HepG2 (cell line): ENCODE data around the gene TEX35. TPM values are rescaled to one million over a fixed set of nuclear protein-coding genes. Genes with fewer than 3 reads are reported as not detected.

Experiments
- ATAC-seq: fragments of 200-7000 bp; cut with Tn5 transposase; 3 replicates; pipeline ENCODE4 v1.9.1; 2020; ENCODE audit warnings: mild to moderate bottlenecking, moderate library complexity
- BruUV-seq: library from RNA; stranded (reverse); fragments of 400-500 nt; replicated peaks from 2 replicates; lab custom pipeline; 2021; lab: Mats Ljungman, UMichigan
- CTCF ChIA-PET: fragments of 300-600 bp; formaldehyde crosslinking; extraction: SDS; loops from one replicate; lab custom pipeline; 2021; ENCODE audit warnings: low total read pairs, inconsistent platforms, low intra/inter-chr PET ratio; lab: Yijun Ruan, JAX
- POLR2A ChIA-PET: fragments of 350-600 bp; sonication (Branson Sonifier 250); formaldehyde crosslinking; loops from one replicate; lab custom pipeline; 2020; ENCODE audit warnings: antibody characterized with exemption, inconsistent platforms; lab: Yijun Ruan, JAX
- DNase-seq: peaks from one replicate; pipeline ENCODE4 v3.0.0-alpha.2; 2015; ENCODE audit warnings: low spot score
- FAIRE-seq: peaks from 3 replicates; lab custom pipeline; 2011; peaks lifted over from hg19 to GRCh38; lab: Jason Lieb, UNC
- H2AFZ ChIP-seq: one replicate; pipeline ENCODE4 v1.6.1; 2011; ENCODE audit warnings: low read length, inconsistent platforms
- H3K27ac ChIP-seq: fragments of 300-600 bp; 3 replicates; pipeline ENCODE4 v1.8.0; 2011; ENCODE audit warnings: mixed run types, mild to moderate bottlenecking, mixed read lengths, low read length, inconsistent platforms; ENCODE audit not compliant: insufficient read depth; ENCODE audit errors: extremely low read length
- H3K27me3 ChIP-seq, 2 experiments: fragments of 200-600 bp in 1 of 2; 2 replicates in 1 of 2; 3 replicates in 1 of 2; pipeline versions ENCODE4 v1.6.0 to v1.8.0; 2011; ENCODE audit warnings: low read length in 2 of 2, mild to moderate bottlenecking in 2 of 2, moderate library complexity in 2 of 2, inconsistent platforms in 1 of 2; ENCODE audit not compliant: insufficient read depth in 2 of 2, control insufficient read depth in 1 of 2
- H3K36me3 ChIP-seq, 2 experiments: fragments of 200-600 bp in 1 of 2; replicated peaks in 1 of 2; 2 replicates in 1 of 2; 3 replicates in 1 of 2; pipeline versions ENCODE4 v1.5.1 to v1.8.0; 2011; ENCODE audit warnings: low read length in 2 of 2, inconsistent platforms in 1 of 2; ENCODE audit not compliant: insufficient read depth in 2 of 2, control insufficient read depth in 1 of 2
- H3K4me1 ChIP-seq: 2 replicates; pipeline ENCODE4 v1.5.1; 2012; ENCODE audit warnings: low read length, inconsistent platforms; ENCODE audit not compliant: insufficient read depth
- H3K4me2 ChIP-seq: 2 replicates; pipeline ENCODE4 v1.6.0; 2011; ENCODE audit warnings: low read depth, low read length, inconsistent platforms
- H3K4me3 ChIP-seq, 3 experiments: fragments of 200-600 bp in 1 of 3; sonication (generic), shearing (Covaris generic) in 1 of 3; replicated peaks in 1 of 3; 2 replicates each; pipeline ENCODE4 v1.5.1; 2011 to 2016; ENCODE audit warnings: low read length in 3 of 3, inconsistent platforms in 2 of 3, low read depth in 2 of 3, mild to moderate bottlenecking in 2 of 3, control low read depth in 1 of 3, mixed read lengths in 1 of 3; ENCODE audit not compliant: insufficient read depth in 1 of 3
- H3K79me2 ChIP-seq: one replicate; pipeline ENCODE4 v1.6.1; 2011; ENCODE audit warnings: low read length, inconsistent platforms; ENCODE audit not compliant: insufficient read depth
- H3K9ac ChIP-seq: 2 replicates; pipeline ENCODE4 v1.6.0; 2011; ENCODE audit warnings: mild to moderate bottlenecking, low read depth, low read length, inconsistent platforms; ENCODE audit not compliant: insufficient read depth
- H3K9me3 ChIP-seq: 2 replicates; pipeline ENCODE4 v1.5.1; 2012; ENCODE audit warnings: mild to moderate bottlenecking, low read length
- H4K20me1 ChIP-seq: 2 replicates; pipeline ENCODE4 v1.6.0; 2011; ENCODE audit warnings: inconsistent platforms, mild to moderate bottlenecking, low read length, moderate library complexity; ENCODE audit not compliant: insufficient read depth
- CBFB ChIP-seq: sonication (generic); formaldehyde crosslinking; IDR thresholded peaks from 2 replicates; pipeline ENCODE4 v1.4.0; 2020; ENCODE audit warnings: missing genetic modification reagents
- FOXM1 ChIP-seq: sonication (generic); formaldehyde crosslinking; IDR thresholded peaks from 2 replicates; pipeline ENCODE4 v1.5.0; 2020; ENCODE audit warnings: missing genetic modification reagents
- GTF2F1 ChIP-seq: fragments of 150-350 bp; IDR thresholded peaks from 2 replicates; pipeline ENCODE4 v1.6.1; 2014; ENCODE audit warnings: low read length
- NKX3-1 ChIP-seq: sonication (generic); formaldehyde crosslinking; IDR thresholded peaks from 2 replicates; pipeline ENCODE4 v1.5.0; 2020; ENCODE audit warnings: missing genetic modification reagents
- POLR2G ChIP-seq: fragments of 200-400 bp; formaldehyde crosslinking; IDR thresholded peaks from 2 replicates; pipeline ENCODE4 v1.6.1; 2018; ENCODE audit warnings: mild to moderate bottlenecking, low read depth, low read length, moderate library complexity
- ZC3H13 ChIP-seq: sonication (generic); formaldehyde crosslinking; IDR thresholded peaks from 2 replicates; pipeline ENCODE4 v1.8.1; 2023; ENCODE audit warnings: mild to moderate bottlenecking, missing genetic modification reagents, moderate library complexity
- ZNF253 ChIP-seq: sonication (generic); formaldehyde crosslinking; IDR thresholded peaks from 2 replicates; pipeline ENCODE4 v1.8.0; 2022; ENCODE audit warnings: mild to moderate bottlenecking, missing genetic modification reagents, borderline replicate concordance
- ZNF354B ChIP-seq: sonication (generic); formaldehyde crosslinking; IDR thresholded peaks from 2 replicates; pipeline ENCODE4 v1.8.0; 2022; ENCODE audit warnings: mild to moderate bottlenecking, missing genetic modification reagents
- ZNF652 ChIP-seq: IDR thresholded peaks from 2 replicates; pipeline ENCODE4 v1.6.1; 2016; ENCODE audit warnings: low read depth, borderline replicate concordance
- WGBS: methylation state at CpG from one replicate; pipeline ENCODE4 v1.1.6; 2017; ENCODE audit warnings: low lambda C conversion rate; 5-methylcytosine and 5-hydroxymethylcytosine counted together
- in situ Hi-C: cut with HindIII; loops from 2 replicates; pipeline ENCODE4 v1.10.0; 2017; ENCODE audit warnings: low pct_unique_long_range_greater_than_20kb; ENCODE audit not compliant: extremely low pct_ligation_motif_present
- intact Hi-C: fragments of 100-400 bp; cut with micrococcal nuclease; formaldehyde crosslinking; loops from one replicate; pipeline ENCODE4 v1.10.0; 2022; ENCODE audit not compliant: unreplicated experiment
- polyA plus RNA-seq, 8 experiments: library from polyadenylated mRNA; depleted of rRNA in 3 of 8; stranded (reverse) in 7 of 8; unstranded in 1 of 8; fragments of >200 nt; fragmentation: Illumina TruSeq in 4 of 8; extraction: Trizol in 4 of 8; gene quantifications; 2 replicates each; pipeline versions ENCODE4 v1.2.1 to v1.2.3, GENCODE V29; 2011 to 2016; ENCODE audit warnings: low read depth in 4 of 8, missing spikeins in 1 of 8, mixed read lengths in 1 of 8; ENCODE audit not compliant: insufficient read depth in 1 of 8
- total RNA-seq, 5 experiments: library from RNA; depleted of rRNA; stranded (reverse); fragments of >200 nt; fragmentation: Illumina TruSeq; extraction: Trizol; gene quantifications; 2 replicates each; pipeline ENCODE4 v1.2.3, GENCODE V29; 2016; ENCODE audit warnings: low read depth in 1 of 5
- TF ChIP-seq, protein P1 (sequence below): sonication (generic); formaldehyde crosslinking; IDR thresholded peaks from 2 replicates; pipeline ENCODE4 v1.8.0; 2022; ENCODE audit warnings: missing genetic modification reagents, mild to moderate bottlenecking, borderline replicate concordance
- TF ChIP-seq, protein P2 (sequence below): sonication (generic); formaldehyde crosslinking; IDR thresholded peaks from 2 replicates; pipeline ENCODE4 v1.4.0; 2020; ENCODE audit warnings: mild to moderate bottlenecking, missing genetic modification reagents
- TF ChIP-seq, protein P3 (sequence below): sonication (generic); formaldehyde crosslinking; IDR thresholded peaks from 2 replicates; pipeline ENCODE4 v1.5.0; 2020; ENCODE audit warnings: missing genetic modification reagents, mild to moderate bottlenecking, borderline replicate concordance
- TF ChIP-seq, protein P4 (sequence below): sonication (generic); formaldehyde crosslinking; IDR thresholded peaks from 2 replicates; pipeline ENCODE4 v1.8.1; 2023; ENCODE audit warnings: mild to moderate bottlenecking, inconsistent platforms, moderate library complexity, missing genetic modification reagents, borderline replicate concordance
- TF ChIP-seq, protein P5 (sequence below): sonication (generic); formaldehyde crosslinking; IDR thresholded peaks from 2 replicates; pipeline ENCODE4 v1.4.0; 2020; ENCODE audit warnings: missing genetic modification reagents
- TF ChIP-seq, protein P6 (sequence below): sonication (generic); formaldehyde crosslinking; IDR thresholded peaks from 2 replicates; pipeline ENCODE4 v1.4.0; 2020; ENCODE audit warnings: missing genetic modification reagents, mild to moderate bottlenecking, borderline replicate concordance

The TEX35 gene
- total and polyA plus RNA-seq, 2 of the 13 experiments (the other 11 are each of a cell fraction or from before 2014, with no cell fraction given), result not detected

DNA sequence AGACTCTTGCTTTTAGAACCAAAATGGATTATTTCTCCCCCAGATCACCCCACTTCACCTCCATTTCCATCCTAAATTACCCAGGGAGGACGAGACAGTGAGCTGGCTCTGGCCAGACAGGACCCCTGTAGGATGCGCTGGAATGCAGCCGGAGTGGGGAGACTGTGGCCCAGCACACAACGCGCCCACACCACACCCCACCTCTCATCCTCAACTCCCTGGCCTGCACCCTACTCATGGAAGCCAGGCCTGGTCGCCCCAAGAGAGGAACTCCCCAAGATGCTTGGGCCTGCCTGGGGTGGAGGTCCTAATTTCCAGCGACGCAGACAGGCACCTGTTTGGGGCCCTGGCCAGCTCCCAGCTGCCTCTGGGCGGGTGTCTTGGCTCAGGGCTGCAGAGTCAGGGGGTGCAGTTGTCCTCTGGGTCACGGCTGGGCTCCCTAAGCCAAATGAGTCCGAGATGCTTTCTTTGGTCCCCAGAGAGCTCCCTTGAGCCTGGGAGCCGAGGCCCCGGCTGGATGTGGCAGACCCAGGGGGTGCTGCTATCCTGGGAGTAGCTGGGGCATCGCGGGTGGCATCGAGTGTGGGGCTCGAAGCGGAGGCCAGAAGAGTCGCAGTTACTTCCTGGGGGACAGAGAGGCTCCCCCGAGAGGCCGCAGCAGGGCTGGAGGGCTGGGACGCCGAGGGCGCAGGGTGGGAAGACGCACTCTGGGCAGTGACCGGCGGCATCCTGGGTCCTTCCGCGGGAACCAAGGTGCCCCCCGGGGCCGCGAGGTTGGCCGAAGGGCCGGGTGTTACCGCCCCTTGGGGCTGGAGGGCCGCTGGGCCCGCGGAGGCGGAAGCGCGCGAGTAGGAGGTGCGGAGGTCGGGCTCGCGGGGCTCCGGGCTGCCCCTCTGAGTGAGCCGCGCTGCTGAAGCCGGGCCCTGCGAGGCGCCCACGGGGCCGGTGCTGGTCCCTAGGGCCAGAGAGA is 26.5 kb upstream of the TEX35 start:
- intact Hi-C loops (no loop called here), in situ Hi-C loops (no loop called here)
- ATAC-seq, result peak; percentile 15
- Histone ChIP-seq H3K9ac (no peak overlapping the region), H2AFZ (no peak overlapping the region), H3K36me3 (no peaks in the 10 kb centered on the region), H3K9me3 (no peaks in the 10 kb centered on the region), H3K27me3 (peaks cover 0 to 15% of the 10 kb centered on the region in 2 experiments; a peak in 2 of 5 replicates), H3K27ac (no peak overlapping the region), H3K4me3 (no peak overlapping the region), H3K4me2 (no peak overlapping the region), H4K20me1 (no peaks in the 10 kb centered on the region), H3K4me1 (peaks cover 13% of the 10 kb centered on the region), H3K79me2 (no peaks in the 10 kb centered on the region)
- CTCF ChIA-PET, result no interaction called here
- no TSS peak for BruUV-seq
- TF ChIP-seq ZC3H13 (CRISPR knock-in tag), result no peak
- TF ChIP-seq GTF2F1, result no peak
- TF ChIP-seq, protein P1, sequence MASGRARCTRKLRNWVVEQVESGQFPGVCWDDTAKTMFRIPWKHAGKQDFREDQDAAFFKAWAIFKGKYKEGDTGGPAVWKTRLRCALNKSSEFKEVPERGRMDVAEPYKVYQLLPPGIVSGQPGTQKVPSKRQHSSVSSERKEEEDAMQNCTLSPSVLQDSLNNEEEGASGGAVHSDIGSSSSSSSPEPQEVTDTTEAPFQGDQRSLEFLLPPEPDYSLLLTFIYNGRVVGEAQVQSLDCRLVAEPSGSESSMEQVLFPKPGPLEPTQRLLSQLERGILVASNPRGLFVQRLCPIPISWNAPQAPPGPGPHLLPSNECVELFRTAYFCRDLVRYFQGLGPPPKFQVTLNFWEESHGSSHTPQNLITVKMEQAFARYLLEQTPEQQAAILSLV (CRISPR knock-in tag), result no peak
- TF ChIP-seq NKX3-1 (CRISPR knock-in tag), result no peak
- TF ChIP-seq, protein P2, sequence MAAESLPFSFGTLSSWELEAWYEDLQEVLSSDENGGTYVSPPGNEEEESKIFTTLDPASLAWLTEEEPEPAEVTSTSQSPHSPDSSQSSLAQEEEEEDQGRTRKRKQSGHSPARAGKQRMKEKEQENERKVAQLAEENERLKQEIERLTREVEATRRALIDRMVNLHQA (CRISPR knock-in tag), result no peak
- TF ChIP-seq ZNF652 (CRISPR knock-in tag), result no peak
- TF ChIP-seq, protein P3, sequence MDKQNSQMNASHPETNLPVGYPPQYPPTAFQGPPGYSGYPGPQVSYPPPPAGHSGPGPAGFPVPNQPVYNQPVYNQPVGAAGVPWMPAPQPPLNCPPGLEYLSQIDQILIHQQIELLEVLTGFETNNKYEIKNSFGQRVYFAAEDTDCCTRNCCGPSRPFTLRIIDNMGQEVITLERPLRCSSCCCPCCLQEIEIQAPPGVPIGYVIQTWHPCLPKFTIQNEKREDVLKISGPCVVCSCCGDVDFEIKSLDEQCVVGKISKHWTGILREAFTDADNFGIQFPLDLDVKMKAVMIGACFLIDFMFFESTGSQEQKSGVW, result no peak
- TF ChIP-seq POLR2G, result no peak
- no peak for TF ChIP-seq FOXM1
- TF ChIP-seq, protein P4, sequence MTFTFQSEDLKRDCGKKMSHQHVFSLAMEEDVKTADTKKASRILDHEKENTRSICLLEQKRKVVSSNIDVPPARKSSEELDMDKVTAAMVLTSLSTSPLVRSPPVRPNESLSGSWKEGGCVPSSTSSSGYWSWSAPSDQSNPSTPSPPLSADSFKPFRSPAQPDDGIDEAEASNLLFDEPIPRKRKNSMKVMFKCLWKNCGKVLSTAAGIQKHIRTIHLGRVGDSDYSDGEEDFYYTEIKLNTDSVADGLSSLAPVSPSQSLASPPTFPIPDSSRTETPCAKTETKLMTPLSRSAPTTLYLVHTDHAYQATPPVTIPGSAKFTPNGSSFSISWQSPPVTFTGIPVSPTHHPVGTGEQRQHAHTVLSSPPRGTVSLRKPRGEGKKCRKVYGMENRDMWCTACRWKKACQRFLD (CRISPR knock-in tag), result no peak
- TF ChIP-seq, protein P5, sequence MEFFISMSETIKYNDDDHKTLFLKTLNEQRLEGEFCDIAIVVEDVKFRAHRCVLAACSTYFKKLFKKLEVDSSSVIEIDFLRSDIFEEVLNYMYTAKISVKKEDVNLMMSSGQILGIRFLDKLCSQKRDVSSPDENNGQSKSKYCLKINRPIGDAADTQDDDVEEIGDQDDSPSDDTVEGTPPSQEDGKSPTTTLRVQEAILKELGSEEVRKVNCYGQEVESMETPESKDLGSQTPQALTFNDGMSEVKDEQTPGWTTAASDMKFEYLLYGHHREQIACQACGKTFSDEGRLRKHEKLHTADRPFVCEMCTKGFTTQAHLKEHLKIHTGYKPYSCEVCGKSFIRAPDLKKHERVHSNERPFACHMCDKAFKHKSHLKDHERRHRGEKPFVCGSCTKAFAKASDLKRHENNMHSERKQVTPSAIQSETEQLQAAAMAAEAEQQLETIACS, result no peak
- TF ChIP-seq, protein P6, sequence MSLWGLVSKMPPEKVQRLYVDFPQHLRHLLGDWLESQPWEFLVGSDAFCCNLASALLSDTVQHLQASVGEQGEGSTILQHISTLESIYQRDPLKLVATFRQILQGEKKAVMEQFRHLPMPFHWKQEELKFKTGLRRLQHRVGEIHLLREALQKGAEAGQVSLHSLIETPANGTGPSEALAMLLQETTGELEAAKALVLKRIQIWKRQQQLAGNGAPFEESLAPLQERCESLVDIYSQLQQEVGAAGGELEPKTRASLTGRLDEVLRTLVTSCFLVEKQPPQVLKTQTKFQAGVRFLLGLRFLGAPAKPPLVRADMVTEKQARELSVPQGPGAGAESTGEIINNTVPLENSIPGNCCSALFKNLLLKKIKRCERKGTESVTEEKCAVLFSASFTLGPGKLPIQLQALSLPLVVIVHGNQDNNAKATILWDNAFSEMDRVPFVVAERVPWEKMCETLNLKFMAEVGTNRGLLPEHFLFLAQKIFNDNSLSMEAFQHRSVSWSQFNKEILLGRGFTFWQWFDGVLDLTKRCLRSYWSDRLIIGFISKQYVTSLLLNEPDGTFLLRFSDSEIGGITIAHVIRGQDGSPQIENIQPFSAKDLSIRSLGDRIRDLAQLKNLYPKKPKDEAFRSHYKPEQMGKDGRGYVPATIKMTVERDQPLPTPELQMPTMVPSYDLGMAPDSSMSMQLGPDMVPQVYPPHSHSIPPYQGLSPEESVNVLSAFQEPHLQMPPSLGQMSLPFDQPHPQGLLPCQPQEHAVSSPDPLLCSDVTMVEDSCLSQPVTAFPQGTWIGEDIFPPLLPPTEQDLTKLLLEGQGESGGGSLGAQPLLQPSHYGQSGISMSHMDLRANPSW, result no peak
- TF ChIP-seq CBFB (CRISPR knock-in tag), result no peak
- no peak for TF ChIP-seq ZNF253 (CRISPR knock-in tag)
- no peak for TF ChIP-seq ZNF354B (CRISPR knock-in tag)
- DNase-seq, result no peak
- FAIRE-seq, result no peak
- 64% methylated on average over 20 of the region's 54 CpGs for WGBS
- POLR2A ChIA-PET, result no interaction called here
